DOHH2 (cell line): ENCODE data around the gene MON1B.

Experiments
- H3F3A ChIP-seq: fragments of 200-600 bp; sonication (generic), shearing (Covaris generic); 2 replicates; pipeline ENCODE4 v1.6.0; 2016; ENCODE audit warnings: antibody characterized with exemption, mild to moderate bottlenecking; ENCODE audit not compliant: control insufficient read depth, insufficient read depth
- H3K27ac ChIP-seq: fragments of 200-600 bp; sonication (generic); 2 replicates; pipeline ENCODE4 v1.5.1; 2014; ENCODE audit warnings: low read depth, mild to moderate bottlenecking, low read length, moderate library complexity
- H3K27me3 ChIP-seq: fragments of 200-600 bp; sonication (generic); 2 replicates; pipeline ENCODE4 v1.6.1; 2014; ENCODE audit warnings: mild to moderate bottlenecking, low read length, mixed read lengths; ENCODE audit not compliant: control insufficient read depth
- H3K36me3 ChIP-seq: fragments of 200-600 bp; sonication (generic); 2 replicates; pipeline ENCODE4 v1.6.1; 2014; ENCODE audit warnings: mild to moderate bottlenecking, low read length, moderate library complexity, mixed read lengths; ENCODE audit not compliant: control insufficient read depth
- H3K4me1 ChIP-seq: fragments of 200-600 bp; sonication (generic); 2 replicates; pipeline ENCODE4 v1.6.1; 2014; ENCODE audit warnings: mild to moderate bottlenecking, low read length, mixed read lengths; ENCODE audit not compliant: control insufficient read depth
- H3K4me2 ChIP-seq: fragments of 200-600 bp; sonication (generic); 2 replicates; pipeline ENCODE4 v1.6.0; 2014; ENCODE audit warnings: mild to moderate bottlenecking, low read length, moderate library complexity
- H3K4me3 ChIP-seq: fragments of 200-600 bp; sonication (generic); 2 replicates; pipeline ENCODE4 v1.5.1; 2014; ENCODE audit warnings: mild to moderate bottlenecking, low read length, mixed read lengths
- H3K79me2 ChIP-seq: fragments of 200-600 bp; sonication (generic); 2 replicates; pipeline ENCODE4 v1.6.1; 2014; ENCODE audit warnings: mild to moderate bottlenecking, low read length, mixed read lengths; ENCODE audit not compliant: control insufficient read depth
- H3K9me2 ChIP-seq: fragments of 200-600 bp; sonication (generic); replicated peaks from 2 replicates; pipeline ENCODE4 v1.6.1; 2014; ENCODE audit warnings: mild to moderate bottlenecking, low read length, mixed read lengths; ENCODE audit not compliant: control insufficient read depth
- H3K9me3 ChIP-seq: fragments of 200-600 bp; sonication (generic); 2 replicates; pipeline ENCODE4 v1.6.1; 2014; ENCODE audit warnings: antibody characterized with exemption, low read length, mixed read lengths; ENCODE audit not compliant: control insufficient read depth, insufficient read depth
- H4K20me1 ChIP-seq: fragments of 200-600 bp; sonication (generic); 2 replicates; pipeline ENCODE4 v1.6.0; 2014; ENCODE audit warnings: low read depth, mild to moderate bottlenecking, antibody characterized with exemption, low read length, moderate library complexity; ENCODE audit not compliant: control insufficient read depth, insufficient read depth
- EZH2phosphoT487 ChIP-seq: fragments of 200-600 bp; sonication (generic); IDR thresholded peaks from 2 replicates; pipeline ENCODE4 v1.6.1; 2017; ENCODE audit warnings: borderline replicate concordance, mild to moderate bottlenecking, antibody characterized with exemption, low read length, moderate library complexity, mixed read lengths
- TF ChIP-seq, protein P1 (sequence below): fragments of 200-600 bp; sonication (generic); IDR thresholded peaks from one replicate; pipeline ENCODE4 v1.5.1; 2014; ENCODE audit warnings: antibody characterized with exemption, mild to moderate bottlenecking, low read depth, low read length; ENCODE audit not compliant: poor library complexity, severe bottlenecking

The MON1B gene

DNA sequence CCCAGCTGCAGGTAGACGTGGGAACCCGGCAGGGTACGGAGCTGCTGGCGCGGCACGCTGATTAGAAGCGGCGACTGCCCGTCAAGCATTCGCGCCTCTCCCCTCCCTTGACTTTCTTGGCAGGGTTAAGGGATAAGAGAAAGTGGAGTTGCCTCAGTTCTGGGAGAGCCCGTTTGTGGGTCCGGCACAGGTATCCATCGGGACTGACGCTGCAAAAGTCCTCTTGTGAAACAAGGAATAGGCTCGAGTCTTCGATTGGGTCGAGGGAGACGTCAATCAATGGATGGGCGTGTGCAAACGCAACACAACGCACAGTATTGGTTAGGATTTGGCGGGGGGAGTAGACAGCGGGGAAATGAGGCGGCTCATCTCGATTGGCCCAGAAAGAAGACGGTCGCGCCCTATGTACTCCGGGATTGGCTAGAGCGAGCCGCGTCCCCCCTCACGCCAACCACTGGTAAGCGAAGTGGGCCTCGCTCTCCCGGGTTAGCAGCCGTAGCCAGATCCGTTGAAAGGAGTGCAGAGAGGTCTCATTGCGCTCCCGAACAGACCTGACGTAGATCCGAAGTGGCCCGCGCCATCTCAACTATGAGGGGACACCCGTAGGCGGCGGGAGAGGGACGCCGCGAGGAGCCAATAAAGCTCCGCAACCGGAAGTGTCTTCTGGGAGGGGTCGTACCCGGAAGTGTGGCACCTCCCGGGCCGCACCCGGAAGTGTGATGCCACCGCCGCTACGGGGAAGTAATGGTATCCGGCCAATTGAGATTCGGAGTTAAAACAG, at the start of gene MON1B:
TSS of gene MON1B (plus strand) at position 713 of the 781 bp plus-strand sequence. CDS start 296 bp downstream, outside the sequence.
- H3K4me2 ChIP-seq, result peak within 1 kb of the TSS; percentile 80
- no peaks in the 10 kb centered on the region for H4K20me1 ChIP-seq
- peak within 1 kb of the TSS; percentile 96 for H3K27ac ChIP-seq
- H3K36me3 ChIP-seq, result peaks cover 45% of the 10 kb centered on the region
- H3K4me3 ChIP-seq, result peak within 1 kb of the TSS; percentile 96
- no peaks in the 10 kb centered on the region; the same call in 1 of the 2 replicates for H3K9me2 ChIP-seq
- peaks cover 58% of the 10 kb centered on the region for H3K79me2 ChIP-seq
- peaks cover 21% of the 10 kb centered on the region for H3K4me1 ChIP-seq
- H3K9me3 ChIP-seq, result no peaks in the 10 kb centered on the region
- peaks cover 2% of the 10 kb centered on the region; the same call in 1 of the 2 replicates for H3F3A ChIP-seq
- TF ChIP-seq, protein P1, sequence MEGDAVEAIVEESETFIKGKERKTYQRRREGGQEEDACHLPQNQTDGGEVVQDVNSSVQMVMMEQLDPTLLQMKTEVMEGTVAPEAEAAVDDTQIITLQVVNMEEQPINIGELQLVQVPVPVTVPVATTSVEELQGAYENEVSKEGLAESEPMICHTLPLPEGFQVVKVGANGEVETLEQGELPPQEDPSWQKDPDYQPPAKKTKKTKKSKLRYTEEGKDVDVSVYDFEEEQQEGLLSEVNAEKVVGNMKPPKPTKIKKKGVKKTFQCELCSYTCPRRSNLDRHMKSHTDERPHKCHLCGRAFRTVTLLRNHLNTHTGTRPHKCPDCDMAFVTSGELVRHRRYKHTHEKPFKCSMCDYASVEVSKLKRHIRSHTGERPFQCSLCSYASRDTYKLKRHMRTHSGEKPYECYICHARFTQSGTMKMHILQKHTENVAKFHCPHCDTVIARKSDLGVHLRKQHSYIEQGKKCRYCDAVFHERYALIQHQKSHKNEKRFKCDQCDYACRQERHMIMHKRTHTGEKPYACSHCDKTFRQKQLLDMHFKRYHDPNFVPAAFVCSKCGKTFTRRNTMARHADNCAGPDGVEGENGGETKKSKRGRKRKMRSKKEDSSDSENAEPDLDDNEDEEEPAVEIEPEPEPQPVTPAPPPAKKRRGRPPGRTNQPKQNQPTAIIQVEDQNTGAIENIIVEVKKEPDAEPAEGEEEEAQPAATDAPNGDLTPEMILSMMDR, result no peak
- no peak for TF ChIP-seq EZH2phosphoT487
- no peaks in the 10 kb centered on the region for H3K27me3 ChIP-seq

GRCh38 chr16:77143364-77143763, 47.6 kb upstream of the MON1B start:
- Histone ChIP-seq H3K27me3 (no peaks in the 10 kb centered on the region), H3F3A (no peaks in the 10 kb centered on the region; the same call in 1 of the 2 replicates), H3K4me2 (no peak overlapping the region), H4K20me1 (no peaks in the 10 kb centered on the region), H3K79me2 (no peaks in the 10 kb centered on the region), H3K27ac (no peak overlapping the region), H3K9me2 (no peaks in the 10 kb centered on the region), H3K36me3 (no peaks in the 10 kb centered on the region), H3K4me1 (no peaks in the 10 kb centered on the region), H3K4me3 (no peak overlapping the region), H3K9me3 (peaks cover 7% of the 10 kb centered on the region; the same call in 1 of the 2 replicates)
- TF ChIP-seq, protein P1, result no peak
- TF ChIP-seq EZH2phosphoT487, result no peak

GRCh38 chr16:77148121-77148520, 42.9 kb upstream of the MON1B start:
- Histone ChIP-seq H3K4me3 (no peak overlapping the region), H3K9me3 (peaks cover 7% of the 10 kb centered on the region; the same call in 1 of the 2 replicates), H3F3A (no peaks in the 10 kb centered on the region; the same call in 1 of the 2 replicates)

More at GRCh38 chr16:77148121-77148520, 42.9 kb upstream of the MON1B start:
- Histone ChIP-seq H3K27ac (no peak overlapping the region), H3K36me3 (no peaks in the 10 kb centered on the region), H3K79me2 (no peaks in the 10 kb centered on the region), H3K4me1 (no peaks in the 10 kb centered on the region), H3K9me2 (no peaks in the 10 kb centered on the region), H3K27me3 (no peaks in the 10 kb centered on the region), H4K20me1 (no peaks in the 10 kb centered on the region), H3K4me2 (no peak overlapping the region)
- TF ChIP-seq, protein P1, result no peak
- no peak for TF ChIP-seq EZH2phosphoT487
